ENCODE results near the gene ROR2.

GRCh38 chr9:91992461-91993041 lies 42.5 kb upstream of the ROR2 start:
- TF ChIP-seq POLR2A (IDR thresholded peaks at IDR 0.05; ENCODE audit: low read depth, low read length) (no peak), POLR2AphosphoS5 (IDR thresholded peaks at IDR 0.05; ENCODE audit: low read depth, low read length) (no peak), TAF1 (IDR thresholded peaks at IDR 0.05; ENCODE audit: low read depth, low read length) (no peak)
